Measurements from ENCODE around the gene NUDC. TPM values are rescaled to one million over a fixed set of nuclear protein-coding genes. Genes with fewer than 3 reads are reported as not detected.
A peak's percentile ranks its signal among the peaks of the same experiment; 100 is the strongest.

NUDC gene
- total and polyA plus RNA-seq, 9 of the 15 experiments (the other 6 are each of a cell fraction or from before 2014, with no cell fraction given) = 9.8 to 234 (median 149) TPM

- TF ChIP-seq GTF2B (IDR thresholded peaks at IDR 0.05; ENCODE audit: extremely low read depth, insufficient read length) (peak; percentile 73), HNRNPL (IDR thresholded peaks at IDR 0.05; ENCODE audit: low read depth, low read length) (no peak), SRSF1 (IDR thresholded peaks at IDR 0.05; ENCODE audit: low read depth, low read length) (no peak), ZNF707 (CRISPR knock-in tag; conservative IDR thresholded peaks at IDR 0.05) (0 out of 2 replicates have a peak, but pooled peaks have one; percentile 35), ZMIZ1 (IDR thresholded peaks at IDR 0.05; ENCODE audit: low read depth in 2 of 2, low read length in 2 of 2) (peak in 1 of 2 experiments; percentile 47; a peak in 1 of 4 replicates), POLR2AphosphoS2 (IDR thresholded peaks at IDR 0.05; ENCODE audit: low read length) (peak; percentile 83; the same call in 1 of the 2 replicates), POLR2B (IDR thresholded peaks at IDR 0.05; ENCODE audit: low read depth, partially characterized antibody) (peak; percentile 90), CBFA2T3 (IDR thresholded peaks at IDR 0.05) (no peak), CHD2 (IDR thresholded peaks at IDR 0.05; ENCODE audit: low read depth, low read length) (peak; percentile 99), IRF9 (tag; IDR thresholded peaks at IDR 0.05) (no peak), YY1 (IDR thresholded peaks at IDR 0.05; ENCODE audit: borderline replicate concordance in 1 of 3, control insufficient read depth in 1 of 3, extremely low read depth in 1 of 3, insufficient read depth in 3 of 3, insufficient read length in 1 of 3, insufficient replicate concordance in 2 of 3, low read depth in 1 of 3, low read length in 2 of 3) (peak; percentile 98 to 99 (median 99)), ASH1L (IDR thresholded peaks at IDR 0.05; ENCODE audit: borderline replicate concordance, low read depth, partially characterized antibody) (peak; percentile 49), TAF15 (IDR thresholded peaks at IDR 0.05; ENCODE audit: low read depth, low read length) (no peak), MITF (IDR thresholded peaks at IDR 0.05) (peak; percentile 85; the same call in 1 of the 2 replicates), ZNF589 (CRISPR knock-in tag; IDR thresholded peaks at IDR 0.05; ENCODE audit: low read depth) (no peak), FIP1L1 (IDR thresholded peaks at IDR 0.05; ENCODE audit: low read depth, low read length, poor library complexity, severe bottlenecking) (no peak), ZBTB43 (CRISPR knock-in tag; IDR thresholded peaks at IDR 0.05) (no peak)
Observed at GRCh38 chr1:26900001-26900814, 21.3 kb upstream of the NUDC start, which contains the start of gene GPATCH3 (continued).
